GM18519 (cell line): ENCODE measurements around the gene HDLBP.
"Not testable (repeated sequence)": the region's sequence is repeated elsewhere in the genome, so short reads cannot be mapped to it uniquely, and the experiment has no call there.

Experiments used
- ATAC-seq: cut with Tn5 transposase; IDR thresholded peaks from one replicate; pipeline ENCODE4 v1.9.1; 2021; ENCODE audit warnings: mild to moderate bottlenecking, moderate library complexity; ENCODE audit not compliant: unreplicated experiment, low FRiP score

HDLBP gene

GRCh38 chr2:241199286-241199685, 116.2 kb downstream of the HDLBP start:
- ATAC-seq, result no peak

- no peak for ATAC-seq
Observed at GRCh38 chr2:241198381-241199279, 116.8 kb downstream of the HDLBP start.

DNA sequence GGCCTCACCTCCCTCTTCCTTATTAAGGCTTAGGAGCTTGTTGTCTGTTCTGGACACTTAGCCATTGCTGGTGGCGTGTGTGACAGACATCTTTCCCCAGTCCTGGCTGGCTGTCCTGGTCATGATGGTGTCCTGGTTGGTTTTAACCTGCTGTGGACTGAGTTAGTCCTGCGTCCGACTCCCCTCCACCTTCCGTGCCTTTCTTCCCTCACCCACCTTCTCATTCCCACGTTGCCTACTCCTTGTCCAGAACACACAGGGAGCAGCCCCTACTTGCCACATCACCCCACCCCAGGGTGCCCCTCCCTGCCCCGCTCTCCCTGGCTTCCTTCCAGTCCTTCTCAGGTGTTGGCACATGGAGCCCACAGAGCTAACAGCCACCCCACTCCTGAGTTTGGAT, 117.5 kb downstream of the HDLBP start:
- ATAC-seq, result no peak

DNA sequence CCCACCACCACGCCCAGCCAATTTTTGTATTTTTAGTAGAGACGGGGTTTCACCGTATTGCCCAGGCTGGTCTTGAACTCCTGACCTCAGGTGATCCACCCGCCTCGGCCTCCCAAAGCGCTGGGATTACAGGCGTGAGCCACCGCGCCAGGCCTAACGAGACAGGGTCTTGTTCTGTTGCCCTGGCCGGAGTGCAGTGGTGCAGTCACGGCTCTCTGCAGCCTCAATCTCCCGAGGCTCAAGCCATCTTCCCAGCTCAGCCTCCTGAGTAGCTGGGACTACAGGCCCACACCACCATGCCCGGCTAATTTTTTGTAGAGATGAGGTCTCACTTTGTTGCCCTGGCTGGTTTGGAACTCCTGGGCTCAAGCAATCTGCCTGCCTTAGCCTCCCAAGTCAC, 118.2 kb downstream of the HDLBP start:
- ATAC-seq, result not testable (repeated sequence)

- no peak for ATAC-seq
Observed at GRCh38 chr2:241195506-241196130, 119.9 kb downstream of the HDLBP start.

- ATAC-seq, result no peak
Observed at GRCh38 chr2:241194811-241195210, 120.7 kb downstream of the HDLBP start.

DNA sequence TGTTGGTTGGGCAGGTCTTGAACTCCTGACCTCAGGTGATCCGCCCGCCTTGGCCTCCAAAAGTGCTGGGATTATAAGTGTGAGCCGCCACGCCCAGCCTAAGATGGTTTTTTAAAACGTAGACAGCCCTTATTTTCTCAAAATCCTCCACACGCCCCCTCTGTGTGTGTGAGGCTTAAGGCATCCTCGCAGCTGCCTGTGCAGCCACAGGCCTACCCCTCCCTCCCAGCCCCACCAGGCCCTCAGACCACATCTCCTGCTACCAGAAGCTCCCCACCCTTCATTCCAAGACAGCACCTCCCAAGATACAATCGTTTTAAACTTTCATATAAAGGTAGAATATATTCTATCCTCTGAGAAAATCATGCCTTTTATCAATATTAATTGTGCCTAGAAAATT, 122.2 kb downstream of the HDLBP start:
- ATAC-seq, result no peak

DNA sequence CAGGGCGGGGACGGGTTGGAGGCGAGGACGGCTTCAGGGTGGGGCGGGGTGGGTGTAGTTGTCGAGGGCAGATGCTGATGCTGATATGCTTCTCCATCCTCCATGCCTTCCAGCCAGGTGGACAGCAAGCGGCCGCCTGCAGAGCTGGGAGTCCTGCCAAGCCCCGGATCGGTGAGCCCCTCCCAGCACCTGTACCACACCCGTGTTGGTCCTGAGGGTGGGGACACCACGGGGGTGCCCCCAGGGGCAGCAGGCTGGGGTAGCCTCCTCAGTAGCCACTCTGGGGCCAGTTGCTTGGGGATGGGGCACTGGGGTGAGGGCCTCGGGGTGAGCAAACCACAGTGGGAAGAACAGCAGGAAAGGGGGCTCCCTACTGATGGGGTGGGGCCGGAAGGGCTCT, 124.4 kb downstream of the HDLBP start:
- ATAC-seq, result no peak

- ATAC-seq, result no peak
Observed at GRCh38 chr2:241190291-241190981, 125.0 kb downstream of the HDLBP start.

DNA sequence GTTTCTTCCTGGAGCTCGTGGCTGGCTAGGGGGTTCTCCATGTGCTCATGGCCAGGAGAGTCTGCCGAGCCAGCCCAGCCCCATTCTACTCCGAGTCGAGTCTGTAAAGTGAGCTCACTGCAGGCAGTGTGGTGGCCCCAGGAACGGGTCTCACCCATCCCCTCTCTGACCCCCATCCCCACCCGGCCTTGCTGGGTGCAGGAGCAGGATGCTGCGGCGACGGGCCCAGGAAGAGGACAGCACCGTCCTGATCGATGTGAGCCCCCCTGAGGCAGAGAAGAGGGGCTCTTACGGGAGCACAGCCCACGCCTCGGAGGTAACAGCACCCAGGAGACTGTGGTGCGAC, 125.6 kb downstream of the HDLBP start:
- ATAC-seq, result no peak

DNA sequence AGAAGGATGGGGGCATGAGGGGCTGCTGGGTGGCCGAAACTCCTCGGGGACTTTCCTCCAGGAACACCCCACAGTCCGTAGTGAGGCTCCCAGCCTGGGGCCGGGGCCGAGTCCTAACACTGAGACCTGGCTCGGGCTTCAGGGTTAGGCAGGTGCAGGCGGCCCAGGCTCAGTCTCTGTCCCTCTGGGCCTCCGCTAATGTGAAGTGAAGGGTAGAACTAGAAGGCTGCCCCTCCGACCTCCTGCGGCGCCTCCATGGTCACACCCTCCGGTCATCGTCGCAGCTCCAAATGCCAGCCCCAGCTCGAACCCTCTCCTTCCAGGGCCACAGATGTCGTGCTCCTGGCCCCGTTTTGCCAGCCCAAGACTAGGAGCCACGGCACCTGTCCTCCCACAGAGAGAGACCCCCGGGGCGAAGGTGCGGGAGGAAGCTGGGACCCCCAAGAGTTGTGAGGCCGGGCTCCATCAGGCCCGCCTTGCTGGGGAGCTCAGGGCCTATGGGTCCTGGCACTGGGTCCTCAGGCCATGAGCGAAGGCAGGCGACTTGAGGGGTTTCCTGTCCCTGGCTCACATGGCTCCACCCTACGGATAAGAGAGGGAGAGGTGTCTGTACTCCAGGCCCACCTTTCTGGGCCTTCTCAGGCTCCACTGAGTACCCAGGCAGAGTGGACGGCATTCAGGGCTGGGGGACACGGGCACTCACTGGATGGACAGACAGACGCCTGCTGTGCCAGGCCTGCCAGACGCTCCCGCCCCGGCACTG, 126.2 kb downstream of the HDLBP start:
- no peak for ATAC-seq

GRCh38 chr2:241188361-241189092, 126.9 kb downstream of the HDLBP start, which contains the start of gene ANO7:
TSS of gene ANO7 (plus strand) at chr2:241188677. CDS start at chr2:241190064, 1,387 bp downstream.
- no peak for ATAC-seq

GRCh38 chr2:241187918-241188234, 127.6 kb downstream of the HDLBP start:
- ATAC-seq, result no peak

GRCh38 chr2:241187101-241187917, 128.2 kb downstream of the HDLBP start:
- ATAC-seq, result no peak

- no peak for ATAC-seq
Observed at GRCh38 chr2:241185961-241186360, 129.5 kb downstream of the HDLBP start.

GRCh38 chr2:241184901-241185300, 130.6 kb downstream of the HDLBP start:
- ATAC-seq, result no peak

DNA sequence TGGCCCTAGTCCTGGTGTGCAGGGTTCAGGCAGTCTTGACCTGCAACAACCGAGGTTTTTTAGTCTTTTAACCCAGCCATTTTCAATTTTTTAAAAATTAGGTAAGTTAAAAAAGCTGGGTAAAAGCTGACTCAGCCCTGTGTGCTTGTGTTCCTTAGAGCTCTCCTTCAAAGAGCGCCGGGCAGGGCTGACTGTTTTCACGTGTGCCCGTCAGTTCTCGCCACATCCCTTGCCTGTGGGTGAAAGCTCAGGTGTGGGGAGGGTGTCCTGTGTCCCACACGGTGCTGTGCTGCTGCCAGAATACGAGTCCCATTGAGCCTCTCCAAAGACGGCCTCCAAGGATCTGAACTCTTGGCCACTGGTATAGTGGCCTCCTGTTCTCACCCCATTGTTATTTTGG, 132.3 kb downstream of the HDLBP start:
- no peak for ATAC-seq

- no peak for ATAC-seq
Observed at GRCh38 chr2:241182531-241183133, 132.8 kb downstream of the HDLBP start.

DNA sequence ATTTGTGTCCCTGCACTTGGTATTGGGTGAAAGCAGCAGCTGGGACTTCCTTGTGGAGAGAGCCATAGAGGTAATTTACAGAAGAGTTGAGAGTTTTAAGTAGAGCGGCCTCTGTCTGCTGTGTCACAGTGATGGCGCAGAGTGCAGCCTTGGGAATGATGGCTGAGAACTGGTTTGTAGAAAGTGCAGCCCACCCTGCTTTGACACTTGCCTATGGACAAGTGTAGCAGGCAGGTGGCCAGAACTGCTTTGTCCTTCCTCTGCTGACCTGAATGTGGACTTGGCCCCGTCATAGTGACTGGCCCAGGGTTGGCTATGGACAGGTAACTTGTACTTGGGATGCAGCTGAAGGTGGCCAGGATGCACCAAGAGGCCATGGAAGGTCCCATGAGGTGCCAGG, 133.3 kb downstream of the HDLBP start:
- ATAC-seq, result no peak
